ENCODE measurements around the gene UBA1. TPM values are rescaled to one million over a fixed set of nuclear protein-coding genes. Genes with fewer than 3 reads are reported as not detected.

Gene UBA1
- total RNA-seq, 1 experiment from 2014 or later = 275 TPM

DNA sequence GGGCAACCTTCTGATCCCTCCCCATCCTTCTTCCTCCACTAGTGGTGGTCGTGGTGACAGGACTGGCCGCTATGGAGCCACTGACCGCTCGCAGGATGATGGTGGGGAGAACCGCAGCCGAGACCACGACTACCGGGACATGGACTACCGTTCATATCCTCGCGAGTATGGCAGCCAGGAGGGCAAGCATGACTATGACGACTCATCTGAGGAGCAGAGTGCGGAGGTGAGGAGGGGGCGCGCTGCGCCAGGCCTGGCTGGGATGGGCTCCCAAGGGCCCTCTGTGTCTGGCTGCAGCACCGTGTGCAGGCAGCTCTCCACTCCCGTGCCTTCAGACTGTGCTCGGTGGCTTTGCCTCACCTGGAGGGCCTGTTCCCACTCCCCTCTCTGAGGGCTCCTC, 24.4 kb upstream of the UBA1 start:
- ChIA-PET RAD21 (ENCODE audit: low non-redundant PET in 1 of 2, low total read pairs in 2 of 2, uncharacterized antibody in 2 of 2, unreplicated experiment in 2 of 2) (no interaction called here), POLR2A (no interaction called here), CTCF (no interaction called here)
- Histone ChIP-seq H3K4me1 (ENCODE audit: control insufficient read depth in 1 of 2, insufficient read depth in 2 of 2, low read length in 2 of 2) (no peaks in the 10 kb centered on the region), H3K4me3 (replicated peaks in 1 of 2; ENCODE audit: low read depth in 1 of 2, low read length in 2 of 2) (no peak overlapping the region), H3K27ac (ENCODE audit: low read depth, low read length) (no peak overlapping the region), H4K20me1 (ENCODE audit: insufficient read depth) (no peaks in the 10 kb centered on the region), H3K9me2 (ENCODE audit: insufficient read depth) (no peaks in the 10 kb centered on the region), H3K4me2 (ENCODE audit: low read length) (no peak overlapping the region), H3K36me3 (ENCODE audit: control insufficient read depth in 1 of 2, insufficient read depth in 2 of 2, low read length in 2 of 2) (no peaks in the 10 kb centered on the region), H3K27me3 (ENCODE audit: insufficient read depth, low read length) (no peaks in the 10 kb centered on the region), H3K9me3 (ENCODE audit: control insufficient read depth in 1 of 2, insufficient read depth in 1 of 2, low read depth in 1 of 2, low read length in 2 of 2) (no peaks in the 10 kb centered on the region), H3K79me2 (ENCODE audit: insufficient read depth, low read length) (peaks cover 32% of the 10 kb centered on the region), H3K9ac (ENCODE audit: low read length) (no peak overlapping the region), H2AFZ (ENCODE audit: low read depth, low read length, poor library complexity, severe bottlenecking) (no peak overlapping the region)
- DNase-seq (ENCODE audit: low read depth, low spot score) (no peak), ATAC-seq (no peak)
- intact Hi-C loops (cut with micrococcal nuclease) = no loop called here
- TF ChIP-seq EZH2phosphoT487 (IDR thresholded peaks at IDR 0.05; ENCODE audit: borderline replicate concordance) = no peak
- TF ChIP-seq, protein P1, sequence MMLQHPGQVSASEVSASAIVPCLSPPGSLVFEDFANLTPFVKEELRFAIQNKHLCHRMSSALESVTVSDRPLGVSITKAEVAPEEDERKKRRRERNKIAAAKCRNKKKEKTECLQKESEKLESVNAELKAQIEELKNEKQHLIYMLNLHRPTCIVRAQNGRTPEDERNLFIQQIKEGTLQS (IDR thresholded peaks at IDR 0.05) = no peak
- no peak for TF ChIP-seq POLR2AphosphoS5 (IDR thresholded peaks at IDR 0.05; ENCODE audit: low read depth, low read length)
- no peak for TF ChIP-seq RAD21 (IDR thresholded peaks at IDR 0.05; ENCODE audit: low read depth)
- TF ChIP-seq, protein P2, sequence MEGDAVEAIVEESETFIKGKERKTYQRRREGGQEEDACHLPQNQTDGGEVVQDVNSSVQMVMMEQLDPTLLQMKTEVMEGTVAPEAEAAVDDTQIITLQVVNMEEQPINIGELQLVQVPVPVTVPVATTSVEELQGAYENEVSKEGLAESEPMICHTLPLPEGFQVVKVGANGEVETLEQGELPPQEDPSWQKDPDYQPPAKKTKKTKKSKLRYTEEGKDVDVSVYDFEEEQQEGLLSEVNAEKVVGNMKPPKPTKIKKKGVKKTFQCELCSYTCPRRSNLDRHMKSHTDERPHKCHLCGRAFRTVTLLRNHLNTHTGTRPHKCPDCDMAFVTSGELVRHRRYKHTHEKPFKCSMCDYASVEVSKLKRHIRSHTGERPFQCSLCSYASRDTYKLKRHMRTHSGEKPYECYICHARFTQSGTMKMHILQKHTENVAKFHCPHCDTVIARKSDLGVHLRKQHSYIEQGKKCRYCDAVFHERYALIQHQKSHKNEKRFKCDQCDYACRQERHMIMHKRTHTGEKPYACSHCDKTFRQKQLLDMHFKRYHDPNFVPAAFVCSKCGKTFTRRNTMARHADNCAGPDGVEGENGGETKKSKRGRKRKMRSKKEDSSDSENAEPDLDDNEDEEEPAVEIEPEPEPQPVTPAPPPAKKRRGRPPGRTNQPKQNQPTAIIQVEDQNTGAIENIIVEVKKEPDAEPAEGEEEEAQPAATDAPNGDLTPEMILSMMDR (IDR thresholded peaks at IDR 0.05 in 2 of 3, conservative IDR thresholded peaks at IDR 0.05 in 1 of 3; ENCODE audit: borderline replicate concordance in 1 of 3, insufficient read depth in 1 of 3, low read depth in 2 of 3, low read length in 2 of 3) = no peak
- TF ChIP-seq, protein P3, sequence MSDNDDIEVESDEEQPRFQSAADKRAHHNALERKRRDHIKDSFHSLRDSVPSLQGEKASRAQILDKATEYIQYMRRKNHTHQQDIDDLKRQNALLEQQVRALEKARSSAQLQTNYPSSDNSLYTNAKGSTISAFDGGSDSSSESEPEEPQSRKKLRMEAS (IDR thresholded peaks at IDR 0.05) = no peak
- TF ChIP-seq, protein P4, sequence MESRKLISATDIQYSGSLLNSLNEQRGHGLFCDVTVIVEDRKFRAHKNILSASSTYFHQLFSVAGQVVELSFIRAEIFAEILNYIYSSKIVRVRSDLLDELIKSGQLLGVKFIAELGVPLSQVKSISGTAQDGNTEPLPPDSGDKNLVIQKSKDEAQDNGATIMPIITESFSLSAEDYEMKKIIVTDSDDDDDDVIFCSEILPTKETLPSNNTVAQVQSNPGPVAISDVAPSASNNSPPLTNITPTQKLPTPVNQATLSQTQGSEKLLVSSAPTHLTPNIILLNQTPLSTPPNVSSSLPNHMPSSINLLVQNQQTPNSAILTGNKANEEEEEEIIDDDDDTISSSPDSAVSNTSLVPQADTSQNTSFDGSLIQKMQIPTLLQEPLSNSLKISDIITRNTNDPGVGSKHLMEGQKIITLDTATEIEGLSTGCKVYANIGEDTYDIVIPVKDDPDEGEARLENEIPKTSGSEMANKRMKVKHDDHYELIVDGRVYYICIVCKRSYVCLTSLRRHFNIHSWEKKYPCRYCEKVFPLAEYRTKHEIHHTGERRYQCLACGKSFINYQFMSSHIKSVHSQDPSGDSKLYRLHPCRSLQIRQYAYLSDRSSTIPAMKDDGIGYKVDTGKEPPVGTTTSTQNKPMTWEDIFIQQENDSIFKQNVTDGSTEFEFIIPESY (IDR thresholded peaks at IDR 0.05; ENCODE audit: extremely low read depth, insufficient replicate concordance, low read length) = no peak
- TF ChIP-seq YY1 (IDR thresholded peaks at IDR 0.05; ENCODE audit: extremely low read depth, insufficient replicate concordance, low read depth, low read length) = no peak
- TF ChIP-seq JUND (IDR thresholded peaks at IDR 0.05) = no peak
- TF ChIP-seq CBX3 (IDR thresholded peaks at IDR 0.05; ENCODE audit: low read depth) = no peak
- TF ChIP-seq POLR2A (IDR thresholded peaks at IDR 0.05; ENCODE audit: borderline replicate concordance, extremely low read depth, insufficient read depth, insufficient read length) = no peak
- TF ChIP-seq EGR1 (IDR thresholded peaks at IDR 0.05; ENCODE audit: low read depth) = no peak
- no peak for TF ChIP-seq EZH2 (IDR thresholded peaks at IDR 0.05)
- TF ChIP-seq, protein P5, sequence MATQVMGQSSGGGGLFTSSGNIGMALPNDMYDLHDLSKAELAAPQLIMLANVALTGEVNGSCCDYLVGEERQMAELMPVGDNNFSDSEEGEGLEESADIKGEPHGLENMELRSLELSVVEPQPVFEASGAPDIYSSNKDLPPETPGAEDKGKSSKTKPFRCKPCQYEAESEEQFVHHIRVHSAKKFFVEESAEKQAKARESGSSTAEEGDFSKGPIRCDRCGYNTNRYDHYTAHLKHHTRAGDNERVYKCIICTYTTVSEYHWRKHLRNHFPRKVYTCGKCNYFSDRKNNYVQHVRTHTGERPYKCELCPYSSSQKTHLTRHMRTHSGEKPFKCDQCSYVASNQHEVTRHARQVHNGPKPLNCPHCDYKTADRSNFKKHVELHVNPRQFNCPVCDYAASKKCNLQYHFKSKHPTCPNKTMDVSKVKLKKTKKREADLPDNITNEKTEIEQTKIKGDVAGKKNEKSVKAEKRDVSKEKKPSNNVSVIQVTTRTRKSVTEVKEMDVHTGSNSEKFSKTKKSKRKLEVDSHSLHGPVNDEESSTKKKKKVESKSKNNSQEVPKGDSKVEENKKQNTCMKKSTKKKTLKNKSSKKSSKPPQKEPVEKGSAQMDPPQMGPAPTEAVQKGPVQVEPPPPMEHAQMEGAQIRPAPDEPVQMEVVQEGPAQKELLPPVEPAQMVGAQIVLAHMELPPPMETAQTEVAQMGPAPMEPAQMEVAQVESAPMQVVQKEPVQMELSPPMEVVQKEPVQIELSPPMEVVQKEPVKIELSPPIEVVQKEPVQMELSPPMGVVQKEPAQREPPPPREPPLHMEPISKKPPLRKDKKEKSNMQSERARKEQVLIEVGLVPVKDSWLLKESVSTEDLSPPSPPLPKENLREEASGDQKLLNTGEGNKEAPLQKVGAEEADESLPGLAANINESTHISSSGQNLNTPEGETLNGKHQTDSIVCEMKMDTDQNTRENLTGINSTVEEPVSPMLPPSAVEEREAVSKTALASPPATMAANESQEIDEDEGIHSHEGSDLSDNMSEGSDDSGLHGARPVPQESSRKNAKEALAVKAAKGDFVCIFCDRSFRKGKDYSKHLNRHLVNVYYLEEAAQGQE (IDR thresholded peaks at IDR 0.05; ENCODE audit: low read depth) = no peak
- no peak for TF ChIP-seq CEBPB (IDR thresholded peaks at IDR 0.05; ENCODE audit: low read depth)
- no peak for TF ChIP-seq SP1 (IDR thresholded peaks at IDR 0.05; ENCODE audit: low read depth)
- no peak for TF ChIP-seq SRF (IDR thresholded peaks at IDR 0.05; ENCODE audit: low read depth)
- TF ChIP-seq ELF1 (IDR thresholded peaks at IDR 0.05; ENCODE audit: borderline replicate concordance, low read depth) = no peak
- BruUV-seq (replicated peaks) = no TSS peak
